Psoas muscle (tissue), 8 donors: Measurements from ENCODE around the gene ZDHHC7. TPM values are rescaled to one million over a fixed set of nuclear protein-coding genes. Genes with fewer than 3 reads are reported as not detected.
A peak's percentile ranks its signal among the peaks of the same experiment; 100 is the strongest.

Source experiments
- ATAC-seq, 4 donors: fragments of 200-7000 bp; cut with Tn5 transposase; one replicate each; pipeline ENCODE4 v1.9.1; 2020; ENCODE audit warnings: moderate library complexity in 3 of 4, mild to moderate bottlenecking in 2 of 4
- DNase-seq, 2 donors: peaks; one replicate each; pipeline ENCODE4 v3.0.0-alpha.2; 2020
- H3K27ac ChIP-seq: fragments of 200-600 bp; one replicate; pipeline ENCODE4 v1.8.0; 2022
- H3K27me3 ChIP-seq, 3 donors: fragments of 200-600 bp in 1 of 3; one replicate each; pipeline versions ENCODE4 v1.6.1 to v1.8.0; 2013 to 2022; ENCODE audit warnings: low read length in 2 of 3, mild to moderate bottlenecking in 2 of 3, moderate library complexity in 1 of 3; ENCODE audit not compliant: insufficient read depth in 3 of 3
- H3K36me3 ChIP-seq, 2 donors: fragments of 200-600 bp in 1 of 2; one replicate each; pipeline versions ENCODE4 v1.6.1 to v1.8.0; 2013 to 2022; ENCODE audit warnings: low read depth in 1 of 2, mild to moderate bottlenecking in 1 of 2, moderate library complexity in 1 of 2; ENCODE audit not compliant: insufficient read depth in 1 of 2
- H3K4me1 ChIP-seq: fragments of 200-600 bp; one replicate; pipeline ENCODE4 v1.8.0; 2022
- H3K4me3 ChIP-seq: fragments of 200-600 bp; one replicate; pipeline ENCODE4 v1.8.0; 2022; ENCODE audit warnings: mild to moderate bottlenecking
- H3K9me3 ChIP-seq: fragments of 200-600 bp; one replicate; pipeline ENCODE4 v1.8.0; 2022
- WGBS, 3 donors: extraction: QIAGEN DNeasy Blood & Tissue Kit; methylation state at CpG; one replicate each; pipeline versions ENCODE4 v1.1.6 to v1.1.7; 2013; 5-methylcytosine and 5-hydroxymethylcytosine counted together
- intact Hi-C, 2 donors: fragments of 100-400 bp; cut with DNase I; formaldehyde crosslinking; loops; one replicate each; pipeline versions ENCODE4 v1.11.0 to v1.14.2; 2022
- polyA plus RNA-seq, 3 donors: library from polyadenylated mRNA; stranded (reverse); fragments of 200-250 nt; gene quantifications; one replicate each; pipeline ENCODE4 v1.2.3, GENCODE V29; 2013
- total RNA-seq, 4 donors: library from RNA; stranded (reverse); fragmentation: NEBNext Ultra II Directional in 2 of 4; extraction: Animal tissue kit (Norgen Biotek cat#: 25700) in 2 of 4; gene quantifications; one replicate each; pipeline versions ENCODE4 v1.2.1 to v1.2.4, GENCODE V29; 2021 to 2023
- TF ChIP-seq, protein P1 (sequence below): fragments of 200-600 bp; IDR thresholded peaks from one replicate; pipeline ENCODE4 v1.8.0; 2022; ENCODE audit warnings: antibody characterized with exemption
- donor health status: healthy with polysubstance abuse.
- donor health status: DM: no; HTN: no; CAD: no; lungs with moderate emphysema.
- donor health status: Bipolar disorder and iron deficiency.
- donor health status: healthy.
- donor health status: DM: yes; HTN: yes; CAD: no.
- donor health status: DM: no; HTN: no; CAD: no.
- donor health status: DM: no; HTN: no; CAD: no.
- donor health status: DM: yes; HTN: yes; CAD: no.

Gene ZDHHC7
- total and polyA plus RNA-seq, 7 donors, result 19.7 to 96.0 (median 38.0) TPM

DNA sequence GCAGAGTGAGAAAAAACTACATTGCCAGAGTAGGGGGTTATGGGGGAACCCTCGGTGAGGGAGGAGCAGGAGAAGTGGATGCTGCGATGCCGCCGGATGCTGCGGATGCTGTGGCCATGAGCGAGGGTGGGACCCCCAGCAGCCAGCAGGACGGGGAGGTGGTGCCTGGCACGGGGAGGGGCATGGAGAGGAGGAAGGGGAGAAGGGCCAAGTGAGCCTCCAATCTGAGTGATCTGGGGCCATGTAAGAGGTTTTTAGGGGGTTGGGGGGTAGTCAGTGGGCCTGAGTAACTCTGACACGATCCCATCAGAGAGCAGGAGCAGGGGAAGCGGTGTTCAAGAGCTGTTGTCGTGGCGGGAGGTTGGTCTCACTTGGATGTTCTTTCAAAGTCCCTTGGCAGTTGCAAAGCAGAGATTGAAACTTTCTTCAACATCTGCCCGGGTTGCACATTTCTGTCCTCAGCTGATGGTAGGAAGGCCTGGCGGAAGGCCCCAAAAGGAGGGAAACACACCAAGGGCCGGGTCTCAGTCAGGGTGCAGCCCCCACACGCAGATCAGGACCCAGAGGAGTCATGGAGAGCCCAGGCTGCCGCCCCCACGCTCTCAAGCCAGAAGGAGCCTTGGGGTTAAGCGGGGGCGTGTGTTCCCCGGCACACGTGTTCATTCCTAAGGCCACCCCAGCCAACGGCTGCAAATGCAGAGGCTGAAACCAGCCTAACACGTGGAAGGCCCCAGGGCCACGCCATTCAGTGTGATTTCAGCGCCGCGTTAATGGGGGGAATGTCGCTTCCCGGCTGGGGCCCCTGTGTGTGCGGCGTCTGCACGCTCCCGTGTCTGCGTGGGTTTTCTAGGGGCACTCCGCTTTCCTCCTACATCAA, 81.7 kb downstream of the ZDHHC7 start:
- Histone ChIP-seq H3K27ac (no peak overlapping the region), H3K9me3 (no peaks in the 10 kb centered on the region), H3K4me1 (peaks cover 21% of the 10 kb centered on the region), H3K4me3 (no peak overlapping the region), H3K27me3 (no peaks in the 10 kb centered on the region), H3K36me3 (no peaks in the 10 kb centered on the region)
- DNase-seq (peak; percentile 75 to 87), ATAC-seq (peak in 1 of 4 donors; percentile 1)
- TF ChIP-seq, protein P1, sequence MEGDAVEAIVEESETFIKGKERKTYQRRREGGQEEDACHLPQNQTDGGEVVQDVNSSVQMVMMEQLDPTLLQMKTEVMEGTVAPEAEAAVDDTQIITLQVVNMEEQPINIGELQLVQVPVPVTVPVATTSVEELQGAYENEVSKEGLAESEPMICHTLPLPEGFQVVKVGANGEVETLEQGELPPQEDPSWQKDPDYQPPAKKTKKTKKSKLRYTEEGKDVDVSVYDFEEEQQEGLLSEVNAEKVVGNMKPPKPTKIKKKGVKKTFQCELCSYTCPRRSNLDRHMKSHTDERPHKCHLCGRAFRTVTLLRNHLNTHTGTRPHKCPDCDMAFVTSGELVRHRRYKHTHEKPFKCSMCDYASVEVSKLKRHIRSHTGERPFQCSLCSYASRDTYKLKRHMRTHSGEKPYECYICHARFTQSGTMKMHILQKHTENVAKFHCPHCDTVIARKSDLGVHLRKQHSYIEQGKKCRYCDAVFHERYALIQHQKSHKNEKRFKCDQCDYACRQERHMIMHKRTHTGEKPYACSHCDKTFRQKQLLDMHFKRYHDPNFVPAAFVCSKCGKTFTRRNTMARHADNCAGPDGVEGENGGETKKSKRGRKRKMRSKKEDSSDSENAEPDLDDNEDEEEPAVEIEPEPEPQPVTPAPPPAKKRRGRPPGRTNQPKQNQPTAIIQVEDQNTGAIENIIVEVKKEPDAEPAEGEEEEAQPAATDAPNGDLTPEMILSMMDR, result no peak
- 46 to 64% (median 56%) methylated on average over 36 of the region's 36 CpGs for WGBS, 3 donors
- intact Hi-C loops, result loop anchor here in 1 of 2 donors (5.0 kb wide), 1 partner anchor 43 kb away; no protein-coding TSS in a partner anchor

DNA sequence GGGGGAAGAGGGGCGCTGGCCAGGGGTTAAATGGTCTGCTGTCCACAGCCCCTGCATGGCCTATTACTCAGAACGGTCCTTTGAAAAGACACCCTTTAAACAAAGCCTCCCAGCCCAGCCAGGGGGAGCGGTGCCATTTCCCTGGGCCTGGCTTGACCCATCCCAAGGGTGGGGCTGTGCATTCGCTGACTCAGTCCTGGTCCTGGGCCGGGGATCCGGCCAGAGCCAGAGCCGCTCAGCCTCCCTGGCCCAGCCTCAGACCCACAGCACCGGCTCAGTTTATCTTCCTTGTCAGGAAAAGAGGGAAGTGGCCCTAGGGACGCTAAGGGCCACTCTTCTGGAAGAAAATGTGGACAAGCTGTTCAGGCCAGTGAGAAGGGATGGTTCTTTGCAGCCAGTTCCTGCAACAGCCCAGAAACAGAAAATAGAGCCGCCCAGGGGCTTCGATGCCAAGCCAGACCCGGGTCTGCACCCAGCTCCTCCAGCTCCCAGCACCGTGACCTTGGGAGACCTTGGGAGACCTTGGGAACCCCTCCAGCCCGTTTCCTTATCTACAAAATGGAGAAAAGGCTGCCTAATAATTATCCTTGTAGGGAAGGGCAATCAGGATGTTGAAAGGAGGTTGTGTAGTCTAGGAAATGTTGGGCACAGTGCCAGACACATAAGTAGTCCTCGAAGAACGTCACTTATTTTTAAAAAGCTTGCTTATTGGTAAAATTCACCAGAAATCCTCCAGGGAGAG, 82.5 kb downstream of the ZDHHC7 start:
- Histone ChIP-seq H3K27me3 (no peaks in the 10 kb centered on the region), H3K9me3 (no peaks in the 10 kb centered on the region), H3K4me3 (no peak overlapping the region), H3K27ac (no peak overlapping the region), H3K4me1 (peaks cover 16% of the 10 kb centered on the region), H3K36me3 (no peaks in the 10 kb centered on the region)
- TF ChIP-seq, protein P1, result no peak
- DNase-seq (peak; percentile 87 to 92), ATAC-seq (peak in 3 of 4 donors; percentile 42 to 61 (median 54))
- intact Hi-C loops, result loop anchor here in 1 of 2 donors (5.0 kb wide), 1 partner anchor 43 kb away; no protein-coding TSS in a partner anchor
- WGBS, 3 donors, result 25 to 44% (median 26%) methylated on average over 16 of the region's 16 CpGs

DNA sequence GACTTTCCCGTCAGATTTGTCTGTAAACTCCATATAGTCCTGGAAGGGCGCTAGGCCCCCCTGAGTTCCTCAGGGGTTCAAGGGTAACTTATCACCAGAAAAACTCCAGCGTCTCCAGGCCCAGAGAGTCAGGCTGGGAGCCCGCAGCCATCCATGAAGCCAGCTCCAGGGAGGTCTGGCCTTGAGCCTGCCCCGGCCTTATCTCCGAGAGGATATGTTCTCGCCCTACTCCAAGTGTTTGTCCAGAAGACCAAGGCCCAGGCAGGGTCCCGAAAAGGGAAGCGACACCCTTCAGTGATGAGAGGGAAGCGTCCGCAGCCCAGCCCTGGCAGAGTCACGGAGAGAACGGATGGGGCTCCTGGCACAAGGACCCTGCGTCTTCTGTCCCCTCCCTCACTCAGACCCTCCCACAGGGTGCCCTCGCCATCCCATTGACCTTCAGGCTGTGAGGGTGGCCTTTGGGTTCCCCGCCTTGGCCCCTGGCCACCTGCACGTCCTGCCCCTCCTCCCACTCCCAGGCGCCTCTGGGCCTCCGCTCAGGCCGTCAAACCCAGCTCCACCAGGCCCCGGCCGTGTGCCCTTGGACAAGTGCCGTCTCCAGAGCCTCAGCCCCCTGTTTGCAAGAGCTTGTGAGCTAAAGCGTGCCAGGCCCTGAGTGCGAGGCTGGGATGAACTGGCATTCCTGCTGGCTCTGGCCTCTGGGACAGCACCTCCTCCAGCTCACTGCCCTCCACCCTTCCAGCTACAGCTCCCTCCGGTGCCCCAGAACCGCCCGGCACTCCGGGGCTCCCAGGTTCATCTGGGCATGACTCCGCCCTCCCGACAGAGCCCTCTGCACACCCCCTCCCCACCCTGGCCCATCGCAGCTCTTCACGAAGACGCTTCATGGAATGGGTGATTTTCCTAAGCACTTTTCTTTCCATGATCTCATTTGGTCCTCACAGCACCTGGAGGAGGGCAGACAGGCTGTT, 83.4 kb downstream of the ZDHHC7 start:
- DNase-seq (no peak), ATAC-seq (no peak)
- peaks cover 13% of the 10 kb centered on the region for H3K4me1 ChIP-seq
- TF ChIP-seq, protein P1, result no peak
- no peaks in the 10 kb centered on the region for H3K9me3 ChIP-seq
- no peak overlapping the region for H3K4me3 ChIP-seq
- H3K27me3 ChIP-seq, result no peaks in the 10 kb centered on the region
- intact Hi-C loops, result loop anchor here in 1 of 2 donors (5.0 kb wide), 1 partner anchor 44 kb away; no protein-coding TSS in a partner anchor
- WGBS, 3 donors, result 66 to 76% (median 71%) methylated on average over 34 of the region's 34 CpGs
- no peaks in the 10 kb centered on the region for H3K36me3 ChIP-seq
- H3K27ac ChIP-seq, result no peak overlapping the region

DNA sequence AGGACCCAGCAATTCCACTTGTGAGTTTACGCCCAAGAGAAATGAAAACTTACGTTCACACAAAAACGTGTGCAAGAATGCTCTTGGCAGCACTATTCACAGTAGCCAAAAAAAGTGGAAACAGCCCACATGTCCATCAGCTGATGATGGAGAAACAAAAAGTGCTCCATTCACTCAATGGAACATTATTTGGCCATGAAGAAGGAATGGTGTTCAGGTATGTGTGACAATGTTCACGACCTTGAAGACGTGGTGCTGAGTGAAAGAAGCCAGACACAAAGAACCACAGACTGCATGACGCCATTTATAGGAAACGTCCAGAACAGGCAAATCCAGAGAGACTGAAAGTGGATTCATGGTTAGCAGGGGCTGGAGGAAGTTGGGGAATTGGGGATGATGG, 84.9 kb downstream of the ZDHHC7 start:
- no peak for DNase-seq
- ATAC-seq, result no peak
- Histone ChIP-seq H3K9me3 (no peaks in the 10 kb centered on the region), H3K36me3 (no peaks in the 10 kb centered on the region), H3K27me3 (peaks cover 0 to 2% (median 0%) of the 10 kb centered on the region in 3 donors), H3K27ac (no peak overlapping the region), H3K4me3 (no peak overlapping the region), H3K4me1 (peaks cover 23% of the 10 kb centered on the region)
- 42 to 87% (median 45%) methylated on average over 7 of the region's 7 CpGs for WGBS, 3 donors
- intact Hi-C loops, result loop anchor here in 1 of 2 donors (5.0 kb wide), 1 partner anchor 46 kb away; no protein-coding TSS in a partner anchor
- TF ChIP-seq, protein P1, result no peak
